Measurements from ENCODE around the gene ALKBH4.
"Not testable (repeated sequence)": the region's sequence is repeated elsewhere in the genome, so short reads cannot be mapped to it uniquely, and the experiment has no call there.

The ALKBH4 gene

DNA sequence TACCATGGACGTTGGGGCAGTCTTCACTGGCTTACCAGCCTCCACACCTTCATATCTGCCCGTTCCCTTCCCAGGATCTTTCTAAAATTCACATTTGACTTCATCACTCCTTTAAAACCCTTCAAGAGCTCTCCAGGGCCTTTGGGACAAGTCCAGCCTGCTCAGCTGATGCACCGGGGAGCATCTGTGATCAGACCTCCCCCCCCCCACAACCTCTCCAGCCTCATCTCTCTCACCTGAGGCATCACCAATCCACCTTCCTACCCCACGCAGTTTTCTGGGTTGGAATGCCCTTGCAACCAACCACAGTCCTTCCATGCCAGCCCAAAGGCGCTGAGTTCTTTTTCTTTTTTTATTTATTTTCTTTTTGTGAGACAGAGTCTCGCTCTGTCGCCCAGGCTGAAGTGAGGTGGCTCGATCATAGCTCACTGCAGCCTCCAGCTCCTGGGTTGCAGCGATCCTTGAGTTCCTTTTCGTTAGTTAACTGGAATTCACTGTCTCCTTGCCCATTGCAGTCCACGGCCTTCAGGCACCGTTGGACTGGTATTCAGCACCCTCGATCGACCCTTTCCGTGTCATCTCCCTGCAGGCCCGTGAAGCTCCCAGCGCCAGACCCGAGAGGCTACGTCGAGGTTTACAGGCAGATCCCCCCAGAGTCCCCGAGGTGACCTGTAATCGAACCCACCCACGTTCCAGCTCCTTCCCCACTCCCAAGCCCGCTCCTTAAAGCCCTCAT is 654 bp downstream of the ALKBH4 start:
- no peaks in the 10 kb centered on the region for H3K27me3 ChIP-seq (ENCODE audit: control insufficient read depth in 1 of 2, insufficient read depth in 2 of 2, low read length in 2 of 2)
- peaks cover 23% of the 10 kb centered on the region for H3K4me1 ChIP-seq (ENCODE audit: control insufficient read depth, insufficient read depth, low read length)
- peaks cover 0 to 4% of the 10 kb centered on the region in 2 donors for H3K36me3 ChIP-seq (ENCODE audit: control insufficient read depth in 2 of 2, insufficient read depth in 2 of 2, low read length in 2 of 2)
- H3K27ac ChIP-seq (ENCODE audit: low read length): peak overlapping the region; percentile 55
- H3K9ac ChIP-seq (ENCODE audit: low read length in 2 of 2): peak overlapping the region; percentile 96
- H3K9me3 ChIP-seq (ENCODE audit: control insufficient read depth in 2 of 2, low read length in 2 of 2): no peaks in the 10 kb centered on the region
- peak overlapping the region; percentile 86 to 99 for H3K4me3 ChIP-seq (ENCODE audit: low read length in 2 of 2)

DNA sequence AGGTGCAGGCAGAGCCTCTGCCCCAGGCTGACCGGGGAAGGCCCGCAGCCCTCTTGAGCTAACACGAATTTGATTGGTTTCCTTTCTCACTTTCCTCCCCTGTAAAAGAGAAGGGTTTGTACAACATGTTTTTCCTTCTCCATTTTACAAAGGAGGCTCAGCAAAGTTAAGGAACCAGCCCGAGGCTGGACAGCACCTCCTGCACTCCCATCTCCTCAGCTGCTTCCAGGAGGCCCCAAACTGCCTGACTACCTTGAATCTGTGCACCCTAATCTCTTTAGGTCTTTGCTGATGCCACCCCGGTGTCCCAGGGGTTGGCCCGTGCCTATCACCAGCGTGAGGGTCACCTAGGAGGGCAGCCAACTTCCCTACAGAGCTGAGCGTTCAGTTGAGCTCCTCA is 4.2 kb downstream of the ALKBH4 start:
- Histone ChIP-seq H3K27ac (ENCODE audit: low read length) (no peak overlapping the region), H3K36me3 (ENCODE audit: control insufficient read depth in 2 of 2, insufficient read depth in 2 of 2, low read length in 2 of 2) (peaks cover 11 to 19% of the 10 kb centered on the region in 2 donors), H3K4me1 (ENCODE audit: control insufficient read depth, insufficient read depth, low read length) (peaks cover 16% of the 10 kb centered on the region), H3K27me3 (ENCODE audit: control insufficient read depth in 1 of 2, insufficient read depth in 2 of 2, low read length in 2 of 2) (no peaks in the 10 kb centered on the region), H3K4me3 (ENCODE audit: low read length in 2 of 2) (no peak overlapping the region), H3K9me3 (ENCODE audit: control insufficient read depth in 2 of 2, low read length in 2 of 2) (no peaks in the 10 kb centered on the region), H3K9ac (ENCODE audit: low read length in 2 of 2) (no peak overlapping the region)

DNA sequence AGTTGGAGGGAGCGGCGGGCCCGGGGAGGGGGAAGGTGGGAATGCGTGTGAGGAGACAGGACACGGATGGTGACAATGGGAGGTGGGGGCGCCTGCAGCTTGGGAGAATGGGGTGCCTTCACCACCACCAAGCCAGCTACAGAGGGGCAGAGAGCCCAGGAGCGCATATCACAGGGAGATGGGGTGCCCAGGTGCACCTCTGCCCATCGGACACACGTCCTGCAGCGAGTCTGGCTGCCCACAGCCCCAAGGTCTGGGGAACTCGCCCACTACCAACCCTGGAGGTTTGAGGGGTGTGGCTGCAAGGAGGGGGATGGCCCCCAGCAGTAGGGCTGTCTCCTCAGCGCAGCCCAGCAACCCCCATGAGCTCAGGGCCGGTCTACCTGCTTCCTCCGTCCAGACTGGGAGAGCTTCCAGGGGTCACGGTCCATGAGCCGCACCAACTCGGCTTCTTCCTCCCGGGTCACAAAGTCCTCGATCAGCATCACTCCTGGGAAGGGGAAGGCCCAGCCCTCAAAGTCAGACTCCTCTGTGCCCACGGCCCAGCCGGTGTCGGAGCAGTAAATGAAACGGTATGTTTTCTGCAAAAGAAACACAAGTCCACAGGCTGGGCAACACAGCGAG is 5.3 kb downstream of the ALKBH4 start:
- H3K27ac ChIP-seq (ENCODE audit: low read length): no peak overlapping the region
- no peaks in the 10 kb centered on the region for H3K9me3 ChIP-seq (ENCODE audit: control insufficient read depth in 2 of 2, low read length in 2 of 2)
- H3K4me1 ChIP-seq (ENCODE audit: control insufficient read depth, insufficient read depth, low read length): peaks cover 10% of the 10 kb centered on the region
- no peaks in the 10 kb centered on the region for H3K27me3 ChIP-seq (ENCODE audit: control insufficient read depth in 1 of 2, insufficient read depth in 2 of 2, low read length in 2 of 2)
- H3K36me3 ChIP-seq (ENCODE audit: control insufficient read depth in 2 of 2, insufficient read depth in 2 of 2, low read length in 2 of 2): peaks cover 11 to 19% of the 10 kb centered on the region in 2 donors
- no peak overlapping the region for H3K4me3 ChIP-seq (ENCODE audit: low read length in 2 of 2)
- no peak overlapping the region for H3K9ac ChIP-seq (ENCODE audit: low read length in 2 of 2)

DNA sequence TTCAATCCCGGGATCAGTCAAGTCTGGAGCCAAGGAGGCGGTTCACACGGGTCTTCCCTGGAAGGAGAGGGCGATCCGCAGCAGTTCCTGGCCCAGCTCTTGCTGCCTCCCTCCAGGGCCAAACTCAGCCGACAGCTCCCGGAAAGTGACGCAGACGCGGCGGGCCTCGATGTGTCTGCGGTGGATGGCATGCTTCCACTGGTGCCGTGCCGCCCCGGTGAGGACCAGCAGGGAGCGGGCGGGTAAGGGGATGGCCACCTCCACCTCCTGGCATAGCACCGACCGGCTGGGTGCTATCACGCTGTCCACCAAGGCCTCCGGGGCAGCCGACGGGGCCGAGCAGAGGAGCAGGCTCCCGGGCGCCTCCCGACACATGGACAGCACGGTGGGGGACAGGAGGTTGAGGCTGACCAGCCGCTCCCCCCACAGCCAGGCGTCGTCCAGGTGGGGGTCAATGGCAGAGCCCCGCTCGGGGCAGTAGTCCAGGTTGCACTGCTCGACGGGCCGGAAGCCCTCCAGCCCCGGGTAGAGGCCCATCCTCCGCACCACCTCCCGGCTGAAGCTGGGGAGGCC is 7.2 kb downstream of the ALKBH4 start:
- peaks cover 11 to 19% of the 10 kb centered on the region in 2 donors for H3K36me3 ChIP-seq (ENCODE audit: control insufficient read depth in 2 of 2, insufficient read depth in 2 of 2, low read length in 2 of 2)

DNA sequence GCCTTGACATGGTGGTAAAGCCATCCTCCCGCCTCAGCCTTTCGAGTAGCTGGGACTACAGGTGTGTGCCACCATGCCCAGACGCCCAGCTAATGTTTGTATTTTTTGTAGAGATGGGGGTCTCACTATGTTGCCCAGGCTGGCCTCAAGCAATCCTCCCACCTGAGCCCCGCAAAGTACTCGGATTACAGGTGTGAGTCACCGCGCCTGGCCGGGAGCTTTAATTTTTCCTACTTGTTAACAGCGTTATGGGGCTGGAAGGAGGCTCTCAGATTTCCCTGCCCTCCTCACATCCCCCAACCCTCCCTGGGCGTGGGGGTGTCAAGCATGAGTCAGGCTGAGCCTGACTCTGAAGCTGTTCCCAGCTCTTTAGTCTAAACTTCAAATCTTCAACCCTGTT is 8.3 kb downstream of the ALKBH4 start:
- Histone ChIP-seq H3K36me3 (ENCODE audit: control insufficient read depth in 2 of 2, insufficient read depth in 2 of 2, low read length in 2 of 2) (peaks cover 11 to 19% of the 10 kb centered on the region in 2 donors), H3K27ac (ENCODE audit: low read length) (no peak overlapping the region), H3K9ac (ENCODE audit: low read length in 2 of 2) (no peak overlapping the region), H3K4me1 (ENCODE audit: control insufficient read depth, insufficient read depth, low read length) (no peaks in the 10 kb centered on the region), H3K27me3 (ENCODE audit: control insufficient read depth in 1 of 2, insufficient read depth in 2 of 2, low read length in 2 of 2) (no peaks in the 10 kb centered on the region), H3K9me3 (ENCODE audit: control insufficient read depth in 2 of 2, low read length in 2 of 2) (no peaks in the 10 kb centered on the region), H3K4me3 (ENCODE audit: low read length in 2 of 2) (no peak overlapping the region)

More for the DNA sequence above, 7.2 kb downstream of the ALKBH4 start:
- Histone ChIP-seq H3K9me3 (ENCODE audit: control insufficient read depth in 2 of 2, low read length in 2 of 2) (no peaks in the 10 kb centered on the region), H3K4me1 (ENCODE audit: control insufficient read depth, insufficient read depth, low read length) (no peaks in the 10 kb centered on the region), H3K27ac (ENCODE audit: low read length) (no peak overlapping the region), H3K27me3 (ENCODE audit: control insufficient read depth in 1 of 2, insufficient read depth in 2 of 2, low read length in 2 of 2) (no peaks in the 10 kb centered on the region), H3K9ac (ENCODE audit: low read length in 2 of 2) (no peak overlapping the region), H3K4me3 (ENCODE audit: low read length in 2 of 2) (no peak overlapping the region)

DNA sequence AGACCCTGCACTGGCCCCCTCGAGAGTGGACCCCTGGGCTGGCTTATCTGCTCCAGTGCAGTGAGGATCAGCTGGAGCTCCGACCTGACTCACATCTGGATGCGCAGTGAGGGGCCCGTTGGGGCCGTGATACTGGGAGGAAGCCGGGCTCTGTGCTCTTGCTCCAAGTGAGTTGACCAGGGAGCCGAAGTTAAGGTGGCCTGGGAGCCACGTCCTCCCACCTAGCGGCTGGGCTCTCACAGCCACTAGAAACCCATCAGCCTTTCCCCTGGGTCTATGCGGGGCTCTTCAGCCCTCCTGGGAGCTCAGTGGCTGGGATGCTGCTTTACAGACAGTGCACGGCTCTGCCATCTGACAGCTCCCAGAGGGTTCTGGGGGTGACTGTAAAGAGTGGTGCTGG is 9.1 kb downstream of the ALKBH4 start:
- no peaks in the 10 kb centered on the region for H3K9me3 ChIP-seq (ENCODE audit: control insufficient read depth in 2 of 2, low read length in 2 of 2)
- no peak overlapping the region for H3K9ac ChIP-seq (ENCODE audit: low read length in 2 of 2)
- no peaks in the 10 kb centered on the region for H3K27me3 ChIP-seq (ENCODE audit: control insufficient read depth in 1 of 2, insufficient read depth in 2 of 2, low read length in 2 of 2)
- no peak overlapping the region for H3K27ac ChIP-seq (ENCODE audit: low read length)
- H3K4me3 ChIP-seq (ENCODE audit: low read length in 2 of 2): no peak overlapping the region
- no peaks in the 10 kb centered on the region for H3K4me1 ChIP-seq (ENCODE audit: control insufficient read depth, insufficient read depth, low read length)
- H3K36me3 ChIP-seq (ENCODE audit: control insufficient read depth in 2 of 2, insufficient read depth in 2 of 2, low read length in 2 of 2): peaks cover 11 to 19% of the 10 kb centered on the region in 2 donors

DNA sequence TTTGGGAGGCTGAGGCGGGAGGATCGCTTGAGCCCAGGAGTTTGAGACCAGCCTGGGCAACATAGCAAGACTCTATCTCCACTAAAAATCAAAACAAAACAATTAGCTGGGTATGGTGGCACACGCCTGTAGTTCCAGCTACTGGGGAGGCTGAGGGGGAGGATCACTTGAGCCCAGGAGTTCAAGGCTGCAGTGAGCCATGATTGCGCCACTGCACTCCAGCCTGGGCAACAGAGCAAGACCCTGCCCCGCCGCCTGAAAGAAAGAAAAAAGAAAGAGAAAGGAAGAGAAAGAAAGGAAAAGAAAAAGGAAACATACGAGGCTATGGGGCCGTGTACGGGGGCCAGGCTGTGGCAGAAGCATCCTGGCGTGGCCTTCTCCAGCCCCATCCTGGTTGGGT is 9.7 kb downstream of the ALKBH4 start:
- not testable (repeated sequence) for H3K4me3 ChIP-seq (ENCODE audit: low read length in 2 of 2); H3K9ac ChIP-seq (ENCODE audit: low read length in 2 of 2); H3K27me3 ChIP-seq (ENCODE audit: control insufficient read depth in 1 of 2, insufficient read depth in 2 of 2, low read length in 2 of 2); H3K4me1 ChIP-seq (ENCODE audit: control insufficient read depth, insufficient read depth, low read length); H3K9me3 ChIP-seq (ENCODE audit: control insufficient read depth in 2 of 2, low read length in 2 of 2); H3K27ac ChIP-seq (ENCODE audit: low read length)
- H3K36me3 ChIP-seq (ENCODE audit: control insufficient read depth in 2 of 2, insufficient read depth in 2 of 2, low read length in 2 of 2): peaks cover 11 to 19% of the 10 kb centered on the region in 2 donors

DNA sequence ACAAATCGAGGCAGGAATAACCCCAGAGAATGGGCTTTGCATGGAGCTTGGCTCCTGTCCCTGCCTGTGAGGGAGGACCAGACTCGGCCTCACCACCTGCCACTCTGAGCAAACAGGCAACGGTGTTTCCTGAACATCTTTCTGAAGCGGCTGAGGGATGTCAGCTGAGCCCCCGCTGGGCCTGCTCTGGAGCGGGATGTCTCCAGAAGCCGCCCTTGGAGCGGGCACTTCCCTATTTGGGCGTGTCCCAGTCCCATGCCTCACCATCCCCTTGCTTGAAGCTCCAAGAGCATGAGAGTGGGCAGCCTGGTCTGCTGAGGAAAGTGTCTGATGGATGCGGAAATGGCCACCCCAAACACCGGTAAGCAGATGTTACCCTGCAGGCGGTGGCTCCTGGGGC is 10.2 kb downstream of the ALKBH4 start:
- Histone ChIP-seq H3K4me1 (ENCODE audit: control insufficient read depth, insufficient read depth, low read length) (no peaks in the 10 kb centered on the region), H3K4me3 (ENCODE audit: low read length in 2 of 2) (no peak overlapping the region), H3K36me3 (ENCODE audit: control insufficient read depth in 2 of 2, insufficient read depth in 2 of 2, low read length in 2 of 2) (peaks cover 11 to 17% of the 10 kb centered on the region in 2 donors), H3K27me3 (ENCODE audit: control insufficient read depth in 1 of 2, insufficient read depth in 2 of 2, low read length in 2 of 2) (no peaks in the 10 kb centered on the region), H3K27ac (ENCODE audit: low read length) (no peak overlapping the region), H3K9me3 (ENCODE audit: control insufficient read depth in 2 of 2, low read length in 2 of 2) (no peaks in the 10 kb centered on the region), H3K9ac (ENCODE audit: low read length in 2 of 2) (no peak overlapping the region)

DNA sequence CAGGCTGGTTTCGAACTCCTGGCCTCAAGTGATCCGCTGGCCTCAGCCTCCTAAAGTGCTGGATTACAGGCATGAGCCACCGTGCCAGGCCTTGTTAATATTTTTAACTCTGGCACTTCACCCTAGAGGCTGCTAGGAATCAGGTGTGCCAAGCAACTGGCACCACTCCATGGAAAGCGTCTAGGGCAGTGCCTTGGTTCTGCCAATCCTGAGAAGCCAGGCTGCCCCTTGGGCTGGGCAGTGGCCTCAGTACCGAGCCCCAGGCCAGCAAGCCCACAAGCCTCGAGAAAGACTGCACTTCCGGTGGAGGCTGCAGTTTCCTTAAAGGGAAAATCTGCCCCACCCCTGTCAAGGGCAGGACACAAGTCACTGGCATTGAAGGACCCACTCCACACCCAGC is 11.3 kb downstream of the ALKBH4 start:
- Histone ChIP-seq H3K9ac (ENCODE audit: low read length in 2 of 2) (no peak overlapping the region), H3K27ac (ENCODE audit: low read length) (no peak overlapping the region), H3K9me3 (ENCODE audit: control insufficient read depth in 2 of 2, low read length in 2 of 2) (no peaks in the 10 kb centered on the region), H3K4me3 (ENCODE audit: low read length in 2 of 2) (no peak overlapping the region), H3K4me1 (ENCODE audit: control insufficient read depth, insufficient read depth, low read length) (no peaks in the 10 kb centered on the region), H3K27me3 (ENCODE audit: control insufficient read depth in 1 of 2, insufficient read depth in 2 of 2, low read length in 2 of 2) (no peaks in the 10 kb centered on the region), H3K36me3 (ENCODE audit: control insufficient read depth in 2 of 2, insufficient read depth in 2 of 2, low read length in 2 of 2) (peaks cover 11 to 13% of the 10 kb centered on the region in 2 donors)

DNA sequence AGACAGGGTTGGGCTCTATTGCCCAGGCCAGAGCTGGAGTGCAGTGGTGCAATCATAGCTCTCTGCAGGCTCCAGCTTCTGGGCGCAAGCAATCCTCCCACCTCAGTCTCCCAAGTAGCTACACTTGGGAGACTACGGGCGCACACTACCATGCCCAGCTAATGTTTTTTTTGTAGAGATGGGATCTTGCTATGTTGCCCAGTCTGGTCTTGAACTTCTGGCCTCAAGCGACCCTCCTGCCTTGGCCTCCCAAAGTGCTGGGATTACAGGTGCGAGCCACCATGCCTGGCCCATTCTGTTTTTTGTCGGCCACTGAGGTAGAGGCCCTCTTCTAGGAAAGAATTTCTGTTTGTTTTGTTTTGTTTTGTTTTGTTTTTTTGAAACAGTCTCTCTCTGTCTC is 12.2 kb downstream of the ALKBH4 start:
- Histone ChIP-seq H3K27ac (ENCODE audit: low read length) (no peak overlapping the region), H3K9me3 (ENCODE audit: control insufficient read depth in 2 of 2, low read length in 2 of 2) (no peaks in the 10 kb centered on the region), H3K36me3 (ENCODE audit: control insufficient read depth in 2 of 2, insufficient read depth in 2 of 2, low read length in 2 of 2) (peaks cover 5 to 7% of the 10 kb centered on the region in 2 donors), H3K27me3 (ENCODE audit: control insufficient read depth in 1 of 2, insufficient read depth in 2 of 2, low read length in 2 of 2) (no peaks in the 10 kb centered on the region), H3K4me1 (ENCODE audit: control insufficient read depth, insufficient read depth, low read length) (no peaks in the 10 kb centered on the region), H3K4me3 (ENCODE audit: low read length in 2 of 2) (no peak overlapping the region), H3K9ac (ENCODE audit: low read length in 2 of 2) (no peak overlapping the region)
